Measurements from ENCODE around the gene SPTB. TPM values are rescaled to one million over a fixed set of nuclear protein-coding genes. Genes with fewer than 3 reads are reported as not detected.

Gene SPTB
- total RNA-seq, 1 experiment from 2014 or later = 2.3 TPM

DNA sequence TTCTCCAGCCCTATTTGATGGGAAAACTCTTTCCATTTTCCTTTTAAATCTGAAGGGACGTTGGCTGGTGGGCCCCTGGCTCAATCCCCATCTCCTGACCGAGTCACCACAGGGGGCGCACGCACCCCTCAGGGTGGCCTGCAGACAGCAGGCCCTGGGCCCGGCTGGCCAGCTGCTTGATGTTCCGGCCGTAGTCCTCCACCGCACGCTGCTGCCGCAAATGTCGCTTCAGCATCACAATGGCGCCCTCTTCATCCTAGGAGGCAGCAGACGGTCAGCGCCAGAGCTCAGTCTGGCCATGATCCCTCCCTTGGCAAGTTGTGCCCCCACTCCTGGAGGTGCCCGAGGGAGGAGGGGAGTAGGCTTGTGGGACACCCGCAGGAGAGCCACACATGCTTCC is 105.4 kb downstream of the SPTB start:
- Histone ChIP-seq H3K4ac (ENCODE audit: low read depth, low read length) (no peak overlapping the region), H3K14ac (ENCODE audit: insufficient read depth, low read length) (no peak overlapping the region), H2BK20ac (ENCODE audit: low read depth, low read length, poor library complexity, severe bottlenecking) (no peak overlapping the region), H2BK120ac (ENCODE audit: low read depth, low read length, poor library complexity, severe bottlenecking) (no peak overlapping the region), H3K79me2 (ENCODE audit: insufficient read depth, low read length) (no peaks in the 10 kb centered on the region), H3K4me2 (ENCODE audit: insufficient read depth, insufficient read length, low read length) (no peak overlapping the region), H3K9ac (ENCODE audit: extremely low read depth, insufficient read length, low read length) (no peak overlapping the region), H3K4me1 (ENCODE audit: insufficient read depth, low read length) (no peaks in the 10 kb centered on the region), H3K79me1 (ENCODE audit: insufficient read depth, low read depth, low read length, poor library complexity, severe bottlenecking) (no peaks in the 10 kb centered on the region), H4K5ac (ENCODE audit: insufficient read length, low read depth, low read length) (no peak overlapping the region), H2BK15ac (ENCODE audit: low read depth, low read length) (no peak overlapping the region), H3K27me3 (ENCODE audit: insufficient read depth, low read length) (no peaks in the 10 kb centered on the region), H3K23me2 (ENCODE audit: insufficient read length, low read depth, low read length, poor library complexity, severe bottlenecking) (no peaks in the 10 kb centered on the region), H4K20me1 (ENCODE audit: control insufficient read depth, insufficient read depth, insufficient read length) (no peaks in the 10 kb centered on the region), H2AK5ac (ENCODE audit: insufficient read length, low read length) (no peak overlapping the region), H3T11ph (ENCODE audit: low read length) (no peak overlapping the region), H4K91ac (ENCODE audit: insufficient read length, low read depth, low read length) (no peak overlapping the region), H3K18ac (ENCODE audit: insufficient read length, low read depth, low read length) (no peak overlapping the region), H2AFZ (ENCODE audit: low read length) (no peak overlapping the region), H2BK12ac (ENCODE audit: insufficient read length, low read depth, low read length) (no peak overlapping the region), H2BK5ac (ENCODE audit: insufficient read length, low read length) (no peak overlapping the region), H3K23ac (ENCODE audit: insufficient read length, low read depth, low read length) (no peak overlapping the region), H4K8ac (replicated peaks; ENCODE audit: insufficient read length, low read depth, low read length) (no peak overlapping the region), H3K27ac (ENCODE audit: insufficient read length, low read depth, low read length) (no peak overlapping the region), H3K56ac (ENCODE audit: insufficient read length, low read depth, low read length) (no peak overlapping the region), H3K9me3 (ENCODE audit: control insufficient read depth, low read depth, low read length) (no peaks in the 10 kb centered on the region)
- Mint-ChIP-seq H3K27ac (no peak overlapping the region), H3K4me1 (peaks cover 5 to 8% of the 10 kb centered on the region in 2 experiments; a peak in 3 of 4 replicates), H3K36me3 (ENCODE audit: insufficient read depth in 1 of 3, low read depth in 3 of 3) (peaks cover 7 to 31% (median 9%) of the 10 kb centered on the region in 3 experiments; a peak in 6 of 7 replicates), H3K4me3 (no peak overlapping the region), H3K27me3 (ENCODE audit: low read depth) (peaks cover 3% of the 10 kb centered on the region), H3K9me3 (peaks cover 22 to 27% of the 10 kb centered on the region in 2 experiments)
- no CpG with 5 or more reads among the region's 16 CpGs for WGBS (ENCODE audit: extremely low coverage, insufficient read length, low lambda C conversion rate)
- TF ChIP-seq, protein P1, sequence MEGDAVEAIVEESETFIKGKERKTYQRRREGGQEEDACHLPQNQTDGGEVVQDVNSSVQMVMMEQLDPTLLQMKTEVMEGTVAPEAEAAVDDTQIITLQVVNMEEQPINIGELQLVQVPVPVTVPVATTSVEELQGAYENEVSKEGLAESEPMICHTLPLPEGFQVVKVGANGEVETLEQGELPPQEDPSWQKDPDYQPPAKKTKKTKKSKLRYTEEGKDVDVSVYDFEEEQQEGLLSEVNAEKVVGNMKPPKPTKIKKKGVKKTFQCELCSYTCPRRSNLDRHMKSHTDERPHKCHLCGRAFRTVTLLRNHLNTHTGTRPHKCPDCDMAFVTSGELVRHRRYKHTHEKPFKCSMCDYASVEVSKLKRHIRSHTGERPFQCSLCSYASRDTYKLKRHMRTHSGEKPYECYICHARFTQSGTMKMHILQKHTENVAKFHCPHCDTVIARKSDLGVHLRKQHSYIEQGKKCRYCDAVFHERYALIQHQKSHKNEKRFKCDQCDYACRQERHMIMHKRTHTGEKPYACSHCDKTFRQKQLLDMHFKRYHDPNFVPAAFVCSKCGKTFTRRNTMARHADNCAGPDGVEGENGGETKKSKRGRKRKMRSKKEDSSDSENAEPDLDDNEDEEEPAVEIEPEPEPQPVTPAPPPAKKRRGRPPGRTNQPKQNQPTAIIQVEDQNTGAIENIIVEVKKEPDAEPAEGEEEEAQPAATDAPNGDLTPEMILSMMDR (conservative IDR thresholded peaks at IDR 0.05) = no peak
- no peak for DNase-seq
